WI38 (cell line): ENCODE data around the gene TMEM59.
"Not testable (repeated sequence)": the region's sequence is repeated elsewhere in the genome, so short reads cannot be mapped to it uniquely, and the experiment has no call there.

Experiments
- H3K4me3 ChIP-seq: 2 replicates; pipeline ENCODE4 v1.5.1; 2011; ENCODE audit warnings: low read depth, mild to moderate bottlenecking, control low read depth, low read length
- TF ChIP-seq, protein P1 (sequence below): IDR thresholded peaks from 2 replicates; pipeline ENCODE4 v1.5.1; 2012; ENCODE audit warnings: low read depth, mild to moderate bottlenecking, control low read depth, low read length

The TMEM59 gene

GRCh38 chr1:54010415-54011117 lies 42.4 kb downstream of the TMEM59 start:
- no peak overlapping the region for H3K4me3 ChIP-seq
- TF ChIP-seq, protein P1, sequence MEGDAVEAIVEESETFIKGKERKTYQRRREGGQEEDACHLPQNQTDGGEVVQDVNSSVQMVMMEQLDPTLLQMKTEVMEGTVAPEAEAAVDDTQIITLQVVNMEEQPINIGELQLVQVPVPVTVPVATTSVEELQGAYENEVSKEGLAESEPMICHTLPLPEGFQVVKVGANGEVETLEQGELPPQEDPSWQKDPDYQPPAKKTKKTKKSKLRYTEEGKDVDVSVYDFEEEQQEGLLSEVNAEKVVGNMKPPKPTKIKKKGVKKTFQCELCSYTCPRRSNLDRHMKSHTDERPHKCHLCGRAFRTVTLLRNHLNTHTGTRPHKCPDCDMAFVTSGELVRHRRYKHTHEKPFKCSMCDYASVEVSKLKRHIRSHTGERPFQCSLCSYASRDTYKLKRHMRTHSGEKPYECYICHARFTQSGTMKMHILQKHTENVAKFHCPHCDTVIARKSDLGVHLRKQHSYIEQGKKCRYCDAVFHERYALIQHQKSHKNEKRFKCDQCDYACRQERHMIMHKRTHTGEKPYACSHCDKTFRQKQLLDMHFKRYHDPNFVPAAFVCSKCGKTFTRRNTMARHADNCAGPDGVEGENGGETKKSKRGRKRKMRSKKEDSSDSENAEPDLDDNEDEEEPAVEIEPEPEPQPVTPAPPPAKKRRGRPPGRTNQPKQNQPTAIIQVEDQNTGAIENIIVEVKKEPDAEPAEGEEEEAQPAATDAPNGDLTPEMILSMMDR, result no peak

DNA sequence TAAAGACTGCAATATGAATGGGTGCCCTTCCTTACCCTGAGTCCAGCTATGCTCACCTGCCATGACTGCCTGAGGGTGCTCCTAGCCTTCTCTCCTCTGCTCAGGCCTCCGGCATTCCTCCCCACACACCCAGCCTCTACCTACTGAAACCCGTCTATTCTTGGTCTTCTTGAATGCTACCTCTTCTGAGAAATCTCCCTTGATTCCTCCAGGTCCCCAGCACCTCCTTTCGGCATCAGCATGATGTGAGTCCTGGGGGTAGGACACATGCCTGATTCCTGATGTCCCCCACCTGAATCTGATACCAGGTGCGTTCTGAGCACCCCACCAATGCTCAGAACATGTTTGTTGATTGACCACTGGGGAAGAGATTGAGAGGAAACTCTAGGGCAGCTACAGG lies 43.6 kb downstream of the TMEM59 start:
- H3K4me3 ChIP-seq, result no peak overlapping the region

DNA sequence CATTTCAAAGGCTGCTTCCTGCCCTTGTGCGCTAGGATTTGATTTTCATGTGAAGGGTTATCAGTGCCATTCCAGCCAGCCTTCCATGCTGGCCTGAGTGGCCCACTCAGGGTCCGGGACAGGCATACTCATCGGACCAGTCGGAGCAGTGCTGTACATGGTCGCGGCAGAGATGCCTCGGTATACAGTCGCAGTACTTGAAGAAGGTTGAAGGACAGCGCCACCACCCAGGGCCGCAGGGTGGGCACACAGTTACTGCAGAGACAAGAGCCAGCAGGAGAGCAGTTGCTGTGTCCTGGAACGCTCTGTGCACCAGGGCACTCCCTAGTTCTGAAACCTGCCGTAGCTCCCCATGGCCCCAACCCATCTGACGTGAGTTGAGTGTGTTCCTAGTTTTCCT lies 44.1 kb downstream of the TMEM59 start:
- TF ChIP-seq, protein P1, result no peak
- no peak overlapping the region for H3K4me3 ChIP-seq

More for the DNA sequence above, 43.6 kb downstream of the TMEM59 start:
- TF ChIP-seq, protein P1, result no peak

GRCh38 chr1:54007613-54008012 lies 45.4 kb downstream of the TMEM59 start:
- TF ChIP-seq, protein P1, result no peak
- H3K4me3 ChIP-seq, result no peak overlapping the region

DNA sequence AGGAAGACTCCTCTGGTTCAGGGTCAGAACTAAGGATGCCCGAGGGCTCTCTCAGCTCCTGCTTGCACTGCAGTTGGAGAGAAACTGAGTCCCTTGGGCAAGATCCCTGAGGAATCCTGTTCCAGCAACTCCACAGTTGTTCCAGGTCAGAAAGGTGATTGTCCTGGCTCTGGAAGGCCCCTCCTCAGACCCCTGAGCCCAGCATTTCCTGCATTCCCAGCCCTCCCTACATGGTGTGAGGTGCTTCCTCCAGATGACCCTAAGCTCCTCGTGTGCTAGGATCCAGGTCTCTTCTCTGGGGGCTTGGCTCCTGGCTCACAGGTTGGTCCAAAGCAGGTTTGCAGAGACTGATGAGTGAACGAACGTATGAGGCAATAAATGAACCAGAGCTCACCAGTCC lies 46.5 kb downstream of the TMEM59 start:
- TF ChIP-seq, protein P1, result no peak
- H3K4me3 ChIP-seq, result no peak overlapping the region

- TF ChIP-seq, protein P1, result no peak
- H3K4me3 ChIP-seq, result no peak overlapping the region
These were observed 48.4 kb downstream of the TMEM59 start for GRCh38 chr1:54004481-54005049.

GRCh38 chr1:54003750-54004480 lies 49.1 kb downstream of the TMEM59 start:
- not testable (repeated sequence) for H3K4me3 ChIP-seq
